IMR-90 (cell line): ENCODE results near the gene C10orf90.

Experiments used
- BHLHE40 ChIP-seq: fragments of 150-350 bp; IDR thresholded peaks from 2 replicates; pipeline ENCODE4 v1.6.1; 2016; ENCODE audit warnings: mild to moderate bottlenecking, low read depth, low read length
- CEBPB ChIP-seq: IDR thresholded peaks from 2 replicates; pipeline ENCODE4 v1.6.1; 2012; ENCODE audit warnings: low read depth, low read length, improper control_type of control experiment
- POLR2A ChIP-seq: IDR thresholded peaks from 2 replicates; pipeline ENCODE4 v1.6.1; 2012; ENCODE audit warnings: mild to moderate bottlenecking, low read depth, low read length
- RCOR1 ChIP-seq: IDR thresholded peaks from 2 replicates; pipeline ENCODE4 v1.6.1; 2012; ENCODE audit warnings: mild to moderate bottlenecking, low read length, improper control_type of control experiment; ENCODE audit not compliant: insufficient replicate concordance
- SMC3 ChIP-seq: fragments of 150-350 bp; IDR thresholded peaks from 2 replicates; pipeline ENCODE4 v1.6.1; 2016; ENCODE audit warnings: low read depth, mild to moderate bottlenecking, antibody characterized with exemption, low read length, moderate library complexity
- TF ChIP-seq, protein P1 (sequence below): conservative IDR thresholded peaks from 2 replicates; pipeline ENCODE4 v1.5.1; 2012; ENCODE audit warnings: mild to moderate bottlenecking, low read depth, low read length, improper control_type of control experiment

DNA sequence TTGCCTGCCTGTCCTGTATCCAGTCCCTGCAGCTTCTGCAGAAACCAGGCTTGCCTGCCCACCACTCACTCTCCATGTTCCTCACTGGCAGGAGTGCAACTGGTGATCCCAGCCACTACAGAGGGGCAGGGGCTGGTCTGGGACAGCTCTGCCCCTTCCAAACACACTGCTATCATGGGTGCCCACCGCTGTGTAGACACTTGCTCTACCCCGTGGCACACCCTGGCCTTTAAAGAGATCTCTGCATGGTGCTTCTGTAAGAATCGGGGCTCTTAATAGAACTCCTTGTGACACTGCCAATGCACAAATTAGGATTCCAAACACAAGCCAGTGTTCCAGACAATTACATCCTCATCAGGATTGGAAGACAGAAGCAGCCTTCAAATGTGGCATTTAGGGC is 41.7 kb downstream of the C10orf90 start:
- TF ChIP-seq BHLHE40, result no peak
- TF ChIP-seq, protein P1, sequence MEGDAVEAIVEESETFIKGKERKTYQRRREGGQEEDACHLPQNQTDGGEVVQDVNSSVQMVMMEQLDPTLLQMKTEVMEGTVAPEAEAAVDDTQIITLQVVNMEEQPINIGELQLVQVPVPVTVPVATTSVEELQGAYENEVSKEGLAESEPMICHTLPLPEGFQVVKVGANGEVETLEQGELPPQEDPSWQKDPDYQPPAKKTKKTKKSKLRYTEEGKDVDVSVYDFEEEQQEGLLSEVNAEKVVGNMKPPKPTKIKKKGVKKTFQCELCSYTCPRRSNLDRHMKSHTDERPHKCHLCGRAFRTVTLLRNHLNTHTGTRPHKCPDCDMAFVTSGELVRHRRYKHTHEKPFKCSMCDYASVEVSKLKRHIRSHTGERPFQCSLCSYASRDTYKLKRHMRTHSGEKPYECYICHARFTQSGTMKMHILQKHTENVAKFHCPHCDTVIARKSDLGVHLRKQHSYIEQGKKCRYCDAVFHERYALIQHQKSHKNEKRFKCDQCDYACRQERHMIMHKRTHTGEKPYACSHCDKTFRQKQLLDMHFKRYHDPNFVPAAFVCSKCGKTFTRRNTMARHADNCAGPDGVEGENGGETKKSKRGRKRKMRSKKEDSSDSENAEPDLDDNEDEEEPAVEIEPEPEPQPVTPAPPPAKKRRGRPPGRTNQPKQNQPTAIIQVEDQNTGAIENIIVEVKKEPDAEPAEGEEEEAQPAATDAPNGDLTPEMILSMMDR, result no peak
- TF ChIP-seq CEBPB, result no peak
- no peak for TF ChIP-seq RCOR1
- TF ChIP-seq POLR2A, result no peak
- TF ChIP-seq SMC3, result no peak
